Epithelial cell of proximal tubule (primary cell): Measurements from ENCODE around the gene BEGAIN. TPM values are rescaled to one million over a fixed set of nuclear protein-coding genes. Genes with fewer than 3 reads are reported as not detected.

ENCODE experiments used
- DNase-seq: peaks from one replicate; pipeline ENCODE4 v3.0.0-alpha.2; 2011; ENCODE audit warnings: low read depth
- H3K4me3 ChIP-seq: 2 replicates; pipeline ENCODE4 v1.5.1; 2011; ENCODE audit warnings: low read depth, mild to moderate bottlenecking, low read length
- CTCF ChIP-seq: conservative IDR thresholded peaks from 2 replicates; pipeline ENCODE4 v1.5.1; 2012; ENCODE audit warnings: low read depth, mild to moderate bottlenecking, low read length
- total RNA-seq: library from RNA; depleted of rRNA; stranded (reverse); fragments of >200 nt; gene quantifications from 2 replicates; pipeline ENCODE4 v1.2.3, GENCODE V29; 2015

BEGAIN gene
- total RNA-seq, 1 donor from 2014 or later: 1.4 TPM

GRCh38 chr14:100591453-100592371, 4.5 kb upstream of the BEGAIN start:
- TF ChIP-seq CTCF: no peak

DNA sequence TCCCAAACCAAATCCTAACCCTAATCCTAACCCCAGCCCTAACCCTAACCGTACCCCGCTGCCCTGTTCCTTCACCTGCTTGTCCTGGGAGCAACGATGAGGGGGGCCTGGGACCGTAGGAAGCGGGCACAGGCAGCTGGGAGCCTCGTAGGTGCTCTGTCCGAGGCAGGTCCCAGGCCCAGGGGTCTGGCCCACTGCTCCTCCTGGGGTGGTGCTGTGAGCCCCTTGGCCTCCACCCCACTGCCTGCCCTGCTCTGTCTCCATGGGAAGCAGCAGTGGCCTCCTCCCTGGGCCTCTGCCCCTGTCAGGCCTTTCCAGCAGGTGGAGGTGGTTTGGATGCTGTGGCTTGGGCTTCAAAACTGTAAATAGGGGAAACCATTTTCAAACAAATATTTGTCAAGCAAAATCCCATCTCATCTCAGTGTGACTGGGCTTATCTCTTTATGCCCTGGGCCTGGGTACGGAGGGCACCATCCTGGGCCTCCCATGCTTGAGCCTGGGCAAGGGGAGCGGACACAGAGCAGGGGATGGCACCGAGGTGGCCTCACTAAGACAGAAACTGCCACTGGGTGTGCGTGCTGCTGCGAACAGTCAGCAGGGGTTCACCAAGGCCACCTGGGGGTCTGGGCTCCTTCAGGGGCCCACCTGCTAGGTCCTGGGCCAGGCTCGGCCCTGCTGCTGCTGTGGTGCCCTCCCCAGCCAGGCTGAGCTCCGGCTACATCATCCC, 3.7 kb upstream of the BEGAIN start:
- no peak overlapping the region for H3K4me3 ChIP-seq
- no peak for DNase-seq

More at GRCh38 chr14:100591453-100592371, 4.5 kb upstream of the BEGAIN start:
- H3K4me3 ChIP-seq: no peak overlapping the region
- DNase-seq: no peak

DNA sequence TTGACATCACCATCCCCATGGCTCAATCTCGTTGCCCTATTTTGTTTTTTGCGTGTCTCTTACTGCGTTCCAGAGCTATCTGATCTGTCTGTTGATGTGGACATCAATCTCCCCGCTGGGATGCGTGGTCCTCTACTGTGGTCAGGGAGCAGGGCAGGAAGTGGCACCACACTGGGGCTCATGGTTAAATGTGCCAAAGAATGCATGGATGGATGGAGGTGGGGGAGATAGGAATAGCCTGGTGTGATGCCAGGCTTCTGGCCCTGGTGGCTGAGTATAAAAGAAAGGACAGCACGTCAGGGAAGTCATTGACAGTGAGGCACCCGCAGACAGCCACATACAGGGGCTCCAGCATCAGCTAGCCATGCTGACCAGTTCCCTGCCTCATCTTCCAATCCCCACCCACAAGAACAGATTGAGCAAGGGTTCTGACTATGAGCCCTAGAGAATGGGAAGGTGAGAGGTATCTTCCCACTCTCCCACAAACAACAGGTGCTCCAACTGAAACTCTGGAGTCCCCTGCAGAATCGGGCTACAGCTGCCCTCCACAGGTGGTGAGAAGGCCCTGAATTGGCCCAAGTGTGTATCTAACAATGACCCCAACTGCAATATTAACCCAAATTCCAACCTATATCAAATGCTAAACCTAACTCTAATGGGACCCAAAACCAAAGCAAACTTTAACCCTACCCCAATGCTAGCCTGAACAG, 2.7 kb upstream of the BEGAIN start:
- DNase-seq: no peak
- no peak overlapping the region for H3K4me3 ChIP-seq
- no peak for TF ChIP-seq CTCF

More for the DNA sequence above, 3.7 kb upstream of the BEGAIN start:
- TF ChIP-seq CTCF: no peak

DNA sequence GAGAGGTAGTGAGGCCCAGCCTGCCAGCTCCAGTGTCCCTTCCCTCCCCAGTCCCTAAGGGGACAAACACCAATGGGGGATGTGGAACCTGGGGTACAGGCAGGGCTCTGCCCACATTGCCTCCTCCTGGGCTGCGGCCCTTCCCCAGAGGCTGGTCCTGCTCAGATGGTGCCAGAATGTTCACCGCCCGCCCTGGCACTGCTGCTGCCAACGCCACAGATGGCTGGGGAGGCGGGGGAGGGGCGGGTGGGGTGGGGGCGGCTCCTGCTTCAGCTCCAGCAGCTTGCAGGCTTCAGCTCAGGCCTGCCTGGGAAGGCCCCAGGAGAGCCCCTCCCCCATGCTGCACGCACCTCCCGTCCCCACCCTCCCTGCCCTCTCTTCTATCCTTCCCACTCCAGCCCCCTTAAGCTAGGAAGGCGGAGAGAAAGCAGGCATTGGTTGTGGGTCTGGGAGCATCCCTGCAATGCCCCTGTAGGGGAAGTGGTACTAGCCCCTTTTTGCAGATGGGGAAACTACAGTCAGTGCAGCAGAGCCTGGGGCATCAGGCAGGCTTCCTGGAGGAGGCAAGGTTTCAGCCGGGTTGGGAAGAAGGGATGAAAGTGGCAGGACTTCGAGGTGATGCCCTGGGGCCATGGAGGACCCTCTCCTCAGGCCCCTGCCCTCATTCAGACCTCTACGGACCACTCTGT, 2.0 kb upstream of the BEGAIN start:
- no peak for DNase-seq
- no peak overlapping the region for H3K4me3 ChIP-seq
- no peak for TF ChIP-seq CTCF

DNA sequence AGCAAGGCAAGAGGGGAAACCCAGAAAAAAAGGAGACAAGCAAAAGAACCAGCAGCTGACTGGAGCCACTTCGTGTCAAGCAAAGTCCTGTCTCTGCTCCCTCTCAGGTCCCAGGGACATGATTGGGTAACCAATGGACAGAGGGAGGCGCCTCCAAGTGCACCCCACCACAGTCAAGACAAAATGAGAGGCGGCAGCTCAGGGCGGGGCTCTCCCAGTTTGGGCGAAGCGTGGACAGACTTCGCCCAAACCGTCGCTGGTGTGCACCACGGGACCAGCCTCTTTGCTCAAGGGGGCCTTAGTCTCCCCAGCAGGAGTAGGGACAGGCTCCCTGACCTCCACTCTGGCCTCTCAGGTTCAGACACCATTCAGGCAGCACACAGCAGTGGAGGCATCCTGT, 1.5 kb upstream of the BEGAIN start:
- no peak overlapping the region for H3K4me3 ChIP-seq
- DNase-seq: no peak
- no peak for TF ChIP-seq CTCF

DNA sequence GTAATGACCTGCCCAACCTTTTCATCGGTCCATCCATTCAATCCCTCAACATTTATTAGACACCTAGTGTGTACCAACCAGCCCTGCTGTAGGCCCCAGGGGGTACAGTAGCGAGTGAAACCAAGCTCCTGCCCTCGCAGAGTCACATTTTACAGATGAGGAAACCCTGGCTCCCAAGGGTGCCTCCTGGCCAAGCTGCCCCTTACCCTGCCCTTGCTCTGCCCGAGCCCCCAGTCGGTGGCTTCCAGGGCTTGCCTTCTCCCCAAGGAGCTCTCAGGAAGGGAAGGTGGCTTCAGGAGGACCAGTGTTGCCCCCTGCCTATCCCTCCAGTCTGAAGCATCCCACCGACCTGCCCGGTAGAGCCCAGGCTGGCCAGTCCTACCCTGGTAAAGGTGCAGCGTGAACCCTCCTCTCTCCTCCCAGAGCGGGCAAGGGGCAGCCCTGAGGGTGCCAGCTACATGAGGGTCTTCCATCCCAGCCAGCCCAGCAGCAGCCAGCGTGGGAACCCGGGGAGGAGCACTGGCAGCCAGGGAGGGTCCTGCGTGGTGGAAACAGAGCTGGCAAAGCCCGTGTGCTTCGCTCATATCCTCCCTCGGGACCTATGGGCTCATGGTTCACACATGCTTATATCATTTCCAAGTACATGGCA, 670 bp upstream of the BEGAIN start:
- H3K4me3 ChIP-seq: no peak overlapping the region
- TF ChIP-seq CTCF: no peak
- no peak for DNase-seq
